Esophagus squamous epithelium (tissue), 5 donors: ENCODE results near the gene ELOVL6. TPM values are rescaled to one million over a fixed set of nuclear protein-coding genes. Genes with fewer than 3 reads are reported as not detected.

Source experiments
- DNase-seq: peaks from one replicate; lab custom pipeline; 2025; lab: John Stamatoyannopoulos, UW
- H3K27ac ChIP-seq, 4 donors: fragments of 200-600 bp; sonication (generic); one replicate each; pipeline ENCODE4 v1.5.1; 2016 to 2019; ENCODE audit warnings: mild to moderate bottlenecking in 1 of 4
- H3K27me3 ChIP-seq, 4 donors: fragments of 200-600 bp; sonication (generic); 1 replicate in 3 of 4; 2 replicates in 1 of 4; pipeline versions ENCODE4 v1.5.1 to v1.6.0; 2017 to 2021; ENCODE audit warnings: antibody characterized with exemption in 1 of 4
- H3K36me3 ChIP-seq, 3 donors: fragments of 200-600 bp; sonication (generic); one replicate each; pipeline ENCODE4 v1.5.1; 2016 to 2019
- H3K4me1 ChIP-seq, 3 donors: fragments of 200-600 bp; sonication (generic); one replicate each; pipeline ENCODE4 v1.5.1; 2017 to 2019
- H3K4me3 ChIP-seq, 4 donors: fragments of 200-600 bp; sonication (generic); 1 replicate in 3 of 4; 2 replicates in 1 of 4; pipeline ENCODE4 v1.5.1; 2016 to 2019; ENCODE audit warnings: mild to moderate bottlenecking in 2 of 4, moderate library complexity in 1 of 4
- H3K9me3 ChIP-seq, 3 donors: fragments of 200-600 bp; sonication (generic); one replicate each; pipeline ENCODE4 v1.5.1; 2016 to 2019
- POLR2A ChIP-seq, 4 donors: fragments of 450-650 bp; IDR thresholded peaks; one replicate each; pipeline ENCODE4 v1.6.1; 2017; ENCODE audit warnings: antibody characterized with exemption in 4 of 4, mild to moderate bottlenecking in 4 of 4, moderate library complexity in 3 of 4
- WGBS, 2 donors: methylation state at CpG; one replicate each; pipeline ENCODE4 v1.1.5; 2018; 5-methylcytosine and 5-hydroxymethylcytosine counted together
- intact Hi-C: fragments of 100-400 bp; cut with DNase I; formaldehyde crosslinking; loops from one replicate; pipeline ENCODE4 v1.15.0; 2022
- total RNA-seq, 4 donors: library from RNA; depleted of rRNA; stranded (reverse); fragments of >200 nt; gene quantifications; one replicate each; pipeline ENCODE4 v1.1.0, GENCODE V29; 2016
- TF ChIP-seq, protein P1 (sequence below), 6 experiments: fragments of 450-650 bp in 4 of 6; fragments of 200-600 bp in 2 of 6; sonication (generic) in 2 of 6; IDR thresholded peaks; one replicate each; pipeline ENCODE4 v1.5.1; 2016 to 2019; ENCODE audit warnings: antibody characterized with exemption in 6 of 6, mild to moderate bottlenecking in 4 of 6, moderate library complexity in 4 of 6
- donor health status: DM: yes; HTN: yes; CAD: no.

ELOVL6 gene
- total RNA-seq, 4 donors from 2014 or later = 13.0 to 39.5 (median 19.4) TPM

DNA sequence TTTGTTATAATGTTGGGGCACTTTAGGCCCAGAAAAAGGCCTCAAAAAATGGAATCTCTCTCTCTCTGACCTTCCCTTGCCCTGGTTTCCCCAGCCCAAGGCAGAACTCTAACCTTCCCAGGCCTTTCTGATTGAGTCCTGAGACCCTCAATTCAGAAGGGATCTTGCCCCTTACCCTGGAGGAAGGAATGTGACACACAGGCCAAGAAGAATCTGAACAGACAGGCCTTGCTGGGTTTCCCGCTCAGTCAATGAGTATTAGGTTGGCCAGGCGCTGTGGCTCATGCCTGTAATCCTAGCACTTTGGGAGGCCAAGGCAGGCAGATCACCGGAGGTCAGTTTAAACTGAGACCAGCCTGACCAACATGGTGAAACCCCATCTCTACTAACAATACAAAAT lies 27.6 kb downstream of the ELOVL6 start:
- DNase-seq = no peak
- WGBS, 2 donors = 73% methylated on average over 3 of the region's 3 CpGs; no CpG with 5 or more reads in 1 of the 2 donors
- Histone ChIP-seq H3K9me3 (no peaks in the 10 kb centered on the region), H3K4me1 (peaks cover 0 to 20% (median 0%) of the 10 kb centered on the region in 3 donors), H3K27me3 (no peaks in the 10 kb centered on the region), H3K27ac (no peak overlapping the region), H3K4me3 (no peak overlapping the region), H3K36me3 (no peaks in the 10 kb centered on the region)
- intact Hi-C loops = no loop called here
- TF ChIP-seq POLR2A (IDR thresholded peaks at IDR 0.05) = no peak
- TF ChIP-seq, protein P1, sequence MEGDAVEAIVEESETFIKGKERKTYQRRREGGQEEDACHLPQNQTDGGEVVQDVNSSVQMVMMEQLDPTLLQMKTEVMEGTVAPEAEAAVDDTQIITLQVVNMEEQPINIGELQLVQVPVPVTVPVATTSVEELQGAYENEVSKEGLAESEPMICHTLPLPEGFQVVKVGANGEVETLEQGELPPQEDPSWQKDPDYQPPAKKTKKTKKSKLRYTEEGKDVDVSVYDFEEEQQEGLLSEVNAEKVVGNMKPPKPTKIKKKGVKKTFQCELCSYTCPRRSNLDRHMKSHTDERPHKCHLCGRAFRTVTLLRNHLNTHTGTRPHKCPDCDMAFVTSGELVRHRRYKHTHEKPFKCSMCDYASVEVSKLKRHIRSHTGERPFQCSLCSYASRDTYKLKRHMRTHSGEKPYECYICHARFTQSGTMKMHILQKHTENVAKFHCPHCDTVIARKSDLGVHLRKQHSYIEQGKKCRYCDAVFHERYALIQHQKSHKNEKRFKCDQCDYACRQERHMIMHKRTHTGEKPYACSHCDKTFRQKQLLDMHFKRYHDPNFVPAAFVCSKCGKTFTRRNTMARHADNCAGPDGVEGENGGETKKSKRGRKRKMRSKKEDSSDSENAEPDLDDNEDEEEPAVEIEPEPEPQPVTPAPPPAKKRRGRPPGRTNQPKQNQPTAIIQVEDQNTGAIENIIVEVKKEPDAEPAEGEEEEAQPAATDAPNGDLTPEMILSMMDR (IDR thresholded peaks at IDR 0.05) = no peak

DNA sequence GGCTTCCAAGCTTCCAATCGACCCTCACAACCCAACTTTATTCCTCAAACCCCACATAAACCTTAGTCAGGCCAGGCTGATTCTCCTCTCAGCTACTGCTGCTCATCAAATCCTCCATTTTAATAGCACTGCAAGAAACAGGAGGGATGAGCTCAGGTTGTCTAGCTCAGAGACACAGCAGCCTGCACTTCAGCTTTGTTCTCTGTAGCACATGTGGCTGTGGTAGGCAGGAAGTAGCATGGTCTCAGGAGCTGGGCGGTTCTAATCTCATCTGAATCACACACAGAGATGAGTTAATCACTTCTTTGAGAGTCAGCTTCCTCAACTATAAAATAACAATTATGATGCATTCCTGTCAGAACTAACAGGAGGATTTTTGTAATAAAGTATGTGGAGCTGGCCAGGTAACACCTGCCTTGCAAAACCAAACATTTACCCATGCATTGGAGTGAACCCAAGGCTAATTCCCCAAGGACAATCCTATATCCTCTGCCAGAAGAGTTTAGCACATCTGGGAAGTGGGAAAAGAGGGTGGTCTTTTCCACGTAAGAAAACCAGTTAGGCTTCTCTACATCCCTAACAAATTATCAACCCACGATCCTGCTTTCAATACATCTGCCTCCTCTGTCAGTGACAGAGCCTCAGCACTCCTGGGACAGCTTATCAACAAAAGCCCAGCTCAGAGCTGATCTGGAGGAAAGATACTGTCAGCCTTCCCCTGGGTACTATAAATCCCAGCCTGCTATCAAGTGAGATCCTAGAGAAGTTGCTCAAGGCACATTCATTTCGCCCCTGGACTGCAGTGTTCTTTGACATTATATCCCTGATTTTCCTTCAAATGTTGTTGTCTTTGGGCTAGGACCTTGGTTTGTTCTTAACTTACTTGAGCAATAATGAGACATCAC lies 32.8 kb downstream of the ELOVL6 start:
- WGBS, 2 donors = 38 to 49% methylated on average over 5 of the region's 5 CpGs
- Histone ChIP-seq H3K36me3 (no peaks in the 10 kb centered on the region), H3K27me3 (no peaks in the 10 kb centered on the region), H3K9me3 (no peaks in the 10 kb centered on the region), H3K4me3 (no peak overlapping the region), H3K4me1 (peaks cover 4 to 32% (median 4%) of the 10 kb centered on the region in 3 donors), H3K27ac (peak overlapping the region; percentile 23 to 85 (median 70))
- intact Hi-C loops = no loop called here
- no peak for TF ChIP-seq POLR2A (IDR thresholded peaks at IDR 0.05)
- TF ChIP-seq, protein P1 (IDR thresholded peaks at IDR 0.05) = no peak
- DNase-seq = no peak

DNA sequence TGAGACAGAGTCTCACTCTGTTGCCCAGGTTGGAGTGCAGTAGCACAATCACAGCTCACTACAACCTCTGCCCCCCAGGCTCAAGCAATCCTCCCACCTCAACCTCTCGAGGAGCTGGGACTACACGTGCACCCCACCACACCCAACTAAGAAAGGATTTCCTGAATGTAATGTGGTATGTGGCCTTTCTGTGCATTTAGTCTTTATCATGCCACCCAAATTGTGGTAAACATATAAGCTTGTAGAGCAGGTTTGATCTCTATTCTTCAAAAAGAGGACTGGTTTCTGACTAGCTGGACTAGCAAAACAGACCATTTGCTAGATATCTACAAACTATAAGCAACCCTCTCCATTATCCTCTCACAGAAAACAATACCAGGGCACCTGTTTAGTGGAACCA lies 33.6 kb downstream of the ELOVL6 start:
- Histone ChIP-seq H3K27ac (peak overlapping the region; percentile 23 to 85 (median 70)), H3K9me3 (no peaks in the 10 kb centered on the region), H3K4me1 (peaks cover 4 to 32% (median 4%) of the 10 kb centered on the region in 3 donors), H3K36me3 (no peaks in the 10 kb centered on the region), H3K27me3 (no peaks in the 10 kb centered on the region), H3K4me3 (no peak overlapping the region)
- TF ChIP-seq, protein P1 (IDR thresholded peaks at IDR 0.05) = no peak
- TF ChIP-seq POLR2A (IDR thresholded peaks at IDR 0.05) = no peak
- WGBS, 2 donors = 20 to 46% methylated on average over 2 of the region's 2 CpGs
- DNase-seq = no peak
- intact Hi-C loops = no loop called here

DNA sequence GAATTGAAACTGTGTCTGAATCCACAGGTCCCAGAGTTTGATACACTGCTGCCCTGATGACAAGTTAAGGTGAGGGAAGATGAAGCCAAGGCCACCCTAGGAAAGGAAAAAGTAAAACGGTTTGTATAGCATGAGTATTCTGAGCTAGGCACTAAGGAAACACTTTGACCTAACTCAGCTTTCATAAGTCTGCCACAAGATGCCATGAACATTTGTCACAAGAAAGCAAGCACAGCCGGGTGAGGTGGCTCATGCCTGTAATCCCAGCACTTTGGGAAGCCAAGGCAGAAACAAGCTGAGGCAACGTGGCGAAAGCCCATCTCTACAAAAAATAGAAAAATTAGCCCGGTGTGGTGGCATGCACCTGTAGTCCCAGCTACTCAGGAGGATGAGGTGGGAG lies 34.2 kb downstream of the ELOVL6 start:
- intact Hi-C loops = no loop called here
- H3K27me3 ChIP-seq = no peaks in the 10 kb centered on the region
- no peak for TF ChIP-seq POLR2A (IDR thresholded peaks at IDR 0.05)
- TF ChIP-seq, protein P1 (IDR thresholded peaks at IDR 0.05) = no peak
- peaks cover 4 to 36% (median 4%) of the 10 kb centered on the region in 3 donors for H3K4me1 ChIP-seq
- DNase-seq = no peak
- 73 to 79% methylated on average over 5 of the region's 5 CpGs for WGBS, 2 donors
- H3K27ac ChIP-seq = peak overlapping the region in 3 of 4 donors; percentile 4 to 85 (median 74)
- H3K36me3 ChIP-seq = no peaks in the 10 kb centered on the region
- H3K4me3 ChIP-seq = no peak overlapping the region
- no peaks in the 10 kb centered on the region for H3K9me3 ChIP-seq
